Osteoblast (primary cell): ENCODE data around the gene ACTRT2. TPM values are rescaled to one million over a fixed set of nuclear protein-coding genes. Genes with fewer than 3 reads are reported as not detected.
A peak's percentile ranks its signal among the peaks of the same experiment; 100 is the strongest.

Experiments
- DNase-seq: peaks from one replicate; pipeline ENCODE4 v3.0.0; 2011; ENCODE audit warnings: low spot score, mixed read lengths; ENCODE audit not compliant: insufficient read length; ENCODE audit errors: missing footprints
- H2AFZ ChIP-seq: 2 replicates; pipeline ENCODE4 v1.6.0; 2011; ENCODE audit warnings: mild to moderate bottlenecking, low read length
- H3K27ac ChIP-seq: 2 replicates; pipeline ENCODE4 v1.5.1; 2011; ENCODE audit warnings: mild to moderate bottlenecking, low read depth, low read length, moderate library complexity
- H3K27me3 ChIP-seq: 2 replicates; pipeline ENCODE4 v1.6.0; 2012; ENCODE audit warnings: mild to moderate bottlenecking, control low read depth, inconsistent platforms, low read length, moderate library complexity; ENCODE audit not compliant: insufficient read depth
- H3K36me3 ChIP-seq: 2 replicates; pipeline ENCODE4 v1.5.1; 2011; ENCODE audit warnings: mild to moderate bottlenecking, low read length, control low read depth, moderate library complexity; ENCODE audit not compliant: insufficient read depth
- H3K4me1 ChIP-seq: 2 replicates; pipeline ENCODE4 v1.5.1; 2011; ENCODE audit warnings: mild to moderate bottlenecking, low read length, control low read depth, moderate library complexity; ENCODE audit not compliant: insufficient read depth
- H3K4me2 ChIP-seq: 2 replicates; pipeline ENCODE4 v1.6.0; 2011; ENCODE audit warnings: mild to moderate bottlenecking, low read length; ENCODE audit not compliant: insufficient read depth
- H3K4me3 ChIP-seq: fragments of 200-600 bp; sonication (generic); 3 replicates; pipeline ENCODE4 v1.5.1; 2012; ENCODE audit warnings: mild to moderate bottlenecking, low read length, inconsistent platforms; ENCODE audit not compliant: insufficient read depth
- H3K79me2 ChIP-seq: 2 replicates; pipeline ENCODE4 v1.6.0; 2012; ENCODE audit warnings: mild to moderate bottlenecking, low read length, control low read depth, inconsistent platforms; ENCODE audit not compliant: insufficient read depth
- H3K9me3 ChIP-seq: 2 replicates; pipeline ENCODE4 v1.5.1; 2011; ENCODE audit warnings: low read depth, low read length, control low read depth
- H4K20me1 ChIP-seq: 2 replicates; pipeline ENCODE4 v1.6.0; 2012; ENCODE audit warnings: mild to moderate bottlenecking, low read length, control low read depth; ENCODE audit not compliant: insufficient read depth
- CTCF ChIP-seq: IDR thresholded peaks from 2 replicates; pipeline ENCODE4 v1.5.1; 2011; ENCODE audit warnings: mild to moderate bottlenecking, low read depth, low read length, moderate library complexity; ENCODE audit errors: extremely low read depth
- total RNA-seq: library from RNA; depleted of rRNA; stranded (reverse); fragments of >200 nt; gene quantifications from 2 replicates; pipeline ENCODE4 v1.2.3, GENCODE V29; 2012

The ACTRT2 gene
- total RNA-seq, 1 donor: not detected

GRCh38 chr1:3065396-3065795 lies 44.1 kb downstream of the ACTRT2 start:
- Histone ChIP-seq H3K4me3 (no peak overlapping the region), H3K79me2 (no peaks in the 10 kb centered on the region), H3K9me3 (no peaks in the 10 kb centered on the region), H3K27me3 (peaks cover 5% of the 10 kb centered on the region), H3K4me2 (no peak overlapping the region), H4K20me1 (no peaks in the 10 kb centered on the region), H2AFZ (no peak overlapping the region), H3K27ac (no peak overlapping the region), H3K4me1 (no peaks in the 10 kb centered on the region), H3K36me3 (no peaks in the 10 kb centered on the region)
- no peak for TF ChIP-seq CTCF
- peak; percentile 81 for DNase-seq

GRCh38 chr1:3065797-3066196 lies 44.5 kb downstream of the ACTRT2 start:
- no peaks in the 10 kb centered on the region for H3K36me3 ChIP-seq
- H3K4me2 ChIP-seq: no peak overlapping the region
- H3K79me2 ChIP-seq: peaks cover under 1% of the 10 kb centered on the region
- H4K20me1 ChIP-seq: no peaks in the 10 kb centered on the region
- H3K4me3 ChIP-seq: no peak overlapping the region
- no peak for TF ChIP-seq CTCF
- peaks cover 5% of the 10 kb centered on the region for H3K27me3 ChIP-seq
- H3K27ac ChIP-seq: no peak overlapping the region
- H3K9me3 ChIP-seq: no peaks in the 10 kb centered on the region
- no peaks in the 10 kb centered on the region for H3K4me1 ChIP-seq
- H2AFZ ChIP-seq: no peak overlapping the region
- peak; percentile 48 for DNase-seq

GRCh38 chr1:3066250-3066711 lies 45.0 kb downstream of the ACTRT2 start:
- DNase-seq: peak; percentile 86
- H3K27me3 ChIP-seq: peaks cover 5% of the 10 kb centered on the region

GRCh38 chr1:3066826-3067225 lies 45.6 kb downstream of the ACTRT2 start:
- Histone ChIP-seq H3K4me3 (no peak overlapping the region), H3K79me2 (peaks cover 7% of the 10 kb centered on the region), H3K27ac (no peak overlapping the region), H3K36me3 (no peaks in the 10 kb centered on the region), H3K4me2 (no peak overlapping the region), H3K27me3 (peaks cover 5% of the 10 kb centered on the region), H3K4me1 (no peaks in the 10 kb centered on the region), H4K20me1 (peaks cover 6% of the 10 kb centered on the region), H3K9me3 (no peaks in the 10 kb centered on the region), H2AFZ (no peak overlapping the region)
- no peak for TF ChIP-seq CTCF
- DNase-seq: peak; percentile 81

More at GRCh38 chr1:3066250-3066711, 45.0 kb downstream of the ACTRT2 start:
- Histone ChIP-seq H3K4me2 (no peak overlapping the region), H3K36me3 (no peaks in the 10 kb centered on the region), H3K4me3 (no peak overlapping the region), H4K20me1 (peaks cover under 1% of the 10 kb centered on the region), H2AFZ (no peak overlapping the region), H3K4me1 (no peaks in the 10 kb centered on the region), H3K9me3 (no peaks in the 10 kb centered on the region), H3K27ac (no peak overlapping the region), H3K79me2 (peaks cover 5% of the 10 kb centered on the region)
- TF ChIP-seq CTCF: no peak
